Lung (tissue), 12 donors: ENCODE data around the gene BMPER. TPM values are rescaled to one million over a fixed set of nuclear protein-coding genes. Genes with fewer than 3 reads are reported as not detected.

Source experiments
- ATAC-seq: fragments of 200-7000 bp; cut with Tn5 transposase; one replicate; pipeline ENCODE4 v1.9.1; 2020; ENCODE audit warnings: moderate number of reproducible peaks; ENCODE audit not compliant: insufficient read depth, low FRiP score
- DNase-seq, 3 donors: peaks; one replicate each; pipeline ENCODE4 v3.0.0-alpha.2; 2013 to 2017
- H3K27ac ChIP-seq, 2 donors: one replicate each; pipeline ENCODE4 v1.5.1; 2013; ENCODE audit warnings: mild to moderate bottlenecking in 2 of 2, moderate library complexity in 2 of 2, control low read depth in 1 of 2, inconsistent platforms in 1 of 2, low read depth in 1 of 2, low read length in 1 of 2
- H3K27me3 ChIP-seq, 3 donors: one replicate each; pipeline ENCODE4 v1.5.1; 2013; ENCODE audit warnings: low read length in 2 of 3; ENCODE audit not compliant: control insufficient read depth in 3 of 3, insufficient read depth in 3 of 3
- H3K36me3 ChIP-seq, 4 donors: one replicate each; pipeline ENCODE4 v1.5.1; 2013; ENCODE audit warnings: low read length in 4 of 4, mild to moderate bottlenecking in 1 of 4, moderate library complexity in 1 of 4; ENCODE audit not compliant: control insufficient read depth in 4 of 4, insufficient read depth in 4 of 4
- H3K4me1 ChIP-seq, 5 donors: one replicate each; pipeline ENCODE4 v1.5.1; 2013; ENCODE audit warnings: low read length in 5 of 5, mild to moderate bottlenecking in 2 of 5, moderate library complexity in 1 of 5; ENCODE audit not compliant: control insufficient read depth in 5 of 5, insufficient read depth in 5 of 5
- H3K4me3 ChIP-seq: one replicate; pipeline ENCODE4 v1.5.1; 2013; ENCODE audit warnings: mild to moderate bottlenecking, control low read depth, moderate library complexity
- H3K9ac ChIP-seq, 2 donors: one replicate each; pipeline ENCODE4 v1.5.1; 2013; ENCODE audit warnings: low read length in 2 of 2, control low read depth in 1 of 2; ENCODE audit not compliant: insufficient read depth in 1 of 2
- H3K9me3 ChIP-seq, 4 donors: one replicate each; pipeline ENCODE4 v1.5.1; 2013; ENCODE audit warnings: low read length in 3 of 4, mild to moderate bottlenecking in 1 of 4, moderate library complexity in 1 of 4; ENCODE audit not compliant: control insufficient read depth in 4 of 4, insufficient read depth in 3 of 4
- WGBS, 2 donors: extraction: QIAGEN DNeasy Blood & Tissue Kit; methylation state at CpG; one replicate each; pipeline ENCODE4 v1.1.7; 2013; 5-methylcytosine and 5-hydroxymethylcytosine counted together
- polyA plus RNA-seq, 2 donors: library from polyadenylated mRNA; stranded (reverse); fragments of 200-250 nt; gene quantifications; one replicate each; pipeline ENCODE4 v1.2.1, GENCODE V29; 2013
- total RNA-seq, 2 donors: library from RNA; depleted of rRNA in 1 of 2; stranded (reverse); fragments of >200 nt in 1 of 2; gene quantifications; one replicate each; pipeline ENCODE4 v1.2.1, GENCODE V29; 2014 to 2021
- TF ChIP-seq, protein P1 (sequence below): IDR thresholded peaks from 2 replicates; pipeline ENCODE4 v1.5.1; 2012; ENCODE audit warnings: mild to moderate bottlenecking; ENCODE audit errors: control extremely low read depth, extremely low read depth
- donor health status: control.
- donor health status: control.
- donor health status: Bipolar disorder and iron deficiency.
- donor health status: healthy.
- donor health status: DM: yes; HTN: yes; CAD: no.

The BMPER gene
- total and polyA plus RNA-seq, 4 donors: 3.7 to 51.0 (median 9.0) TPM

GRCh38 chr7:33919449-33919848 lies 14.1 kb downstream of the BMPER start:
- H3K4me1 ChIP-seq: peaks cover 0 to 18% (median 0%) of the 10 kb centered on the region in 5 donors
- TF ChIP-seq, protein P1, sequence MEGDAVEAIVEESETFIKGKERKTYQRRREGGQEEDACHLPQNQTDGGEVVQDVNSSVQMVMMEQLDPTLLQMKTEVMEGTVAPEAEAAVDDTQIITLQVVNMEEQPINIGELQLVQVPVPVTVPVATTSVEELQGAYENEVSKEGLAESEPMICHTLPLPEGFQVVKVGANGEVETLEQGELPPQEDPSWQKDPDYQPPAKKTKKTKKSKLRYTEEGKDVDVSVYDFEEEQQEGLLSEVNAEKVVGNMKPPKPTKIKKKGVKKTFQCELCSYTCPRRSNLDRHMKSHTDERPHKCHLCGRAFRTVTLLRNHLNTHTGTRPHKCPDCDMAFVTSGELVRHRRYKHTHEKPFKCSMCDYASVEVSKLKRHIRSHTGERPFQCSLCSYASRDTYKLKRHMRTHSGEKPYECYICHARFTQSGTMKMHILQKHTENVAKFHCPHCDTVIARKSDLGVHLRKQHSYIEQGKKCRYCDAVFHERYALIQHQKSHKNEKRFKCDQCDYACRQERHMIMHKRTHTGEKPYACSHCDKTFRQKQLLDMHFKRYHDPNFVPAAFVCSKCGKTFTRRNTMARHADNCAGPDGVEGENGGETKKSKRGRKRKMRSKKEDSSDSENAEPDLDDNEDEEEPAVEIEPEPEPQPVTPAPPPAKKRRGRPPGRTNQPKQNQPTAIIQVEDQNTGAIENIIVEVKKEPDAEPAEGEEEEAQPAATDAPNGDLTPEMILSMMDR: no peak
- no peak overlapping the region for H3K27ac ChIP-seq
- ATAC-seq: no peak
- no peaks in the 10 kb centered on the region for H3K27me3 ChIP-seq
- H3K36me3 ChIP-seq: peaks cover 0 to 26% (median 10%) of the 10 kb centered on the region in 4 donors
- H3K9me3 ChIP-seq: peaks cover 0 to 1% (median 0%) of the 10 kb centered on the region in 4 donors
- no peak overlapping the region for H3K9ac ChIP-seq
- no peak for DNase-seq
- no peak overlapping the region for H3K4me3 ChIP-seq

DNA sequence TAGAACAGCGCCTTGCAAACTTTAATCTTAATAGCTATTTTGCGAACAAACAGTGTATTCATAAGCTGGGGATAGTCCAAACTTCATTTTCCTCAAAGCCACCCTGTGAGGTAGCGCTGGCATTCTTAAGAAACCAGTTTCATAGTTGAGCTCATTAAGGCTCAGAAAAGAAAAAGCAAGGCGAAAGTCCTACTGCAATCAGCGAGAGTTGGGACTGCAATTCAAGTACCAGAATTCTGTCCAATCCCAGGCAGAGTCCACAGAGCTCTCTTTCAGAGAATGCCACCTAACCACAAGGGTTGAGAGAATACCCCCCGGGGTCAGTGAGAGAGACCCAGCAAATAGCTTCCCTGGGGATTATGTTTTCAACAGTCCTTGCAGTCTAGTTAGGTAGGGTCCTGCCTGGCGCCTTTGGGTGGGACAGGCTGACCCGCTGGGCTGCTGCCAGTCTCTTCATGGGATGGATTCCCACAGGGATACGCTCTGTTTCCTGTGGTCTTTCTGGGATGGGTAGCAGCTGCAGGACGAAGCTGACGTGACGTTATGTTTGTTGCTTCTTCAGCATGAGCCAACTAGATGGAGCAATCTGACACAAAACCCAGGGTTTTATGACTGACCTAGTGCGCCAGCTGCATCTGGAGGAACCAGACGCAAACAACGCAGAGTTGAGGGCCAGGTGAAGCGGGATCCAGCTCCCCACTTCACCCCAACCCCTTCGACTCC lies 16.0 kb downstream of the BMPER start:
- Histone ChIP-seq H3K4me3 (no peak overlapping the region), H3K27ac (peak overlapping the region in 1 of 2 donors; percentile 32), H3K27me3 (no peaks in the 10 kb centered on the region), H3K9ac (no peak overlapping the region), H3K9me3 (peaks cover 0 to 1% (median 0%) of the 10 kb centered on the region in 4 donors), H3K36me3 (peaks cover 0 to 17% (median 8%) of the 10 kb centered on the region in 4 donors), H3K4me1 (peaks cover 0 to 14% (median 0%) of the 10 kb centered on the region in 5 donors)
- WGBS, 2 donors: 80 to 84% methylated on average over 17 of the region's 17 CpGs
- TF ChIP-seq, protein P1: no peak
- DNase-seq: peak; percentile 51 to 80 (median 52)
- ATAC-seq: peak; percentile 31

DNA sequence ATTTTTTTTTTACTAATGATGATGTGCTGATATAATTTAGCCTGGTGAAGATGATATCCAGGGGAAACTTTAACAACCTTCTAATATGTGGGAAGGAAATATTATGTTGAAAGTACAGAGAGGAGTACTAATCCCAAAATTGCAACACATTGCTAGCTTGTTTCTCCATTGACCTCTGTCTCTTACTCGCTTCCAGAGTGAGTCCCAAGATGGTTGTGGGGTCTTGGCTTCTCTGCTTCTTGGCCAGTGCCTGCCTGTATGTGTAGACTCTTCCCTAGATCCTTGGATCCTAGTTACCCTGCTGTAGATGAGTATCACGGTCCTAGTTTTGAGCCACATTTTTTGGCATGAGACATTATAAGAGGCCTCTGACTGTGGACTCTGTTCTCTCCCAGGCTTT lies 17.5 kb downstream of the BMPER start:
- Histone ChIP-seq H3K4me1 (peaks cover 0 to 5% (median 0%) of the 10 kb centered on the region in 5 donors), H3K9ac (no peak overlapping the region), H3K27me3 (no peaks in the 10 kb centered on the region), H3K9me3 (peaks cover 0 to 1% (median 0%) of the 10 kb centered on the region in 4 donors), H3K36me3 (peaks cover 0 to 17% (median 8%) of the 10 kb centered on the region in 4 donors), H3K27ac (peak overlapping the region in 1 of 2 donors; percentile 33), H3K4me3 (no peak overlapping the region)
- no peak for DNase-seq
- ATAC-seq: peak; percentile 27
- 88 to 90% methylated on average over 2 of the region's 2 CpGs for WGBS, 2 donors
- TF ChIP-seq, protein P1: no peak
